Testis (tissue), 2 donors: ENCODE results near the gene SIPA1L3.

Experiments used
- POLR2A ChIP-seq: fragments of 450-650 bp; IDR thresholded peaks from one replicate; pipeline ENCODE4 v1.6.1; 2017; ENCODE audit warnings: antibody characterized with exemption, mild to moderate bottlenecking, moderate library complexity
- TF ChIP-seq, protein P1 (sequence below), 3 experiments: fragments of 450-650 bp in 2 of 3; fragments of 200-600 bp in 1 of 3; sonication (generic) in 1 of 3; IDR thresholded peaks; one replicate each; pipeline ENCODE4 v1.5.1; 2016 to 2019; ENCODE audit warnings: antibody characterized with exemption in 3 of 3, mild to moderate bottlenecking in 2 of 3, moderate library complexity in 1 of 3

DNA sequence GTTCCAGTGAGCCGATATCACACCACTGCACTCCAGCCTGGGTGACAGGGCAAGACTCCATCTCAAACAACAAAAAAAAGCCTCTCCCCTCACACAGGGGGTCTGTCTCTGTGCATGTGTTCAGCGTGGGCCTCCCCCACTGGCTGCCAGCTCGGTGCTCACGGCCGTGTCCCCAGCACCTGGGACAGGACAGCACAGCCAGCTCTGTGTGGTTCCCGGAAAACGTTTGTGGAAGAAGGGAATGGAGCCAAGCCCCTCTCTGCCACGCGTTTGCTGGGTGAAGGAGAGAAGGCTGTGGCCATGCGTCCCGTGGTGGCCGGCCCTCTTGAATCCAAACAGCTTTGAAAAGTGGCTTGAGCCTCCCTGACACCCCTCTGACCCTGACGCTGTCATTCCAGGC, 284.7 kb downstream of the SIPA1L3 start:
- TF ChIP-seq, protein P1, sequence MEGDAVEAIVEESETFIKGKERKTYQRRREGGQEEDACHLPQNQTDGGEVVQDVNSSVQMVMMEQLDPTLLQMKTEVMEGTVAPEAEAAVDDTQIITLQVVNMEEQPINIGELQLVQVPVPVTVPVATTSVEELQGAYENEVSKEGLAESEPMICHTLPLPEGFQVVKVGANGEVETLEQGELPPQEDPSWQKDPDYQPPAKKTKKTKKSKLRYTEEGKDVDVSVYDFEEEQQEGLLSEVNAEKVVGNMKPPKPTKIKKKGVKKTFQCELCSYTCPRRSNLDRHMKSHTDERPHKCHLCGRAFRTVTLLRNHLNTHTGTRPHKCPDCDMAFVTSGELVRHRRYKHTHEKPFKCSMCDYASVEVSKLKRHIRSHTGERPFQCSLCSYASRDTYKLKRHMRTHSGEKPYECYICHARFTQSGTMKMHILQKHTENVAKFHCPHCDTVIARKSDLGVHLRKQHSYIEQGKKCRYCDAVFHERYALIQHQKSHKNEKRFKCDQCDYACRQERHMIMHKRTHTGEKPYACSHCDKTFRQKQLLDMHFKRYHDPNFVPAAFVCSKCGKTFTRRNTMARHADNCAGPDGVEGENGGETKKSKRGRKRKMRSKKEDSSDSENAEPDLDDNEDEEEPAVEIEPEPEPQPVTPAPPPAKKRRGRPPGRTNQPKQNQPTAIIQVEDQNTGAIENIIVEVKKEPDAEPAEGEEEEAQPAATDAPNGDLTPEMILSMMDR (IDR thresholded peaks at IDR 0.05) = no peak
- no peak for TF ChIP-seq POLR2A
